HCT116 (cell line): Measurements from ENCODE around the gene B3GNT4. TPM values are rescaled to one million over a fixed set of nuclear protein-coding genes. Genes with fewer than 3 reads are reported as not detected.

Source experiments
- ATAC-seq: fragments of 200-7000 bp; cut with Tn5 transposase; 2 replicates; pipeline ENCODE4 v1.9.1; 2020; ENCODE audit warnings: mild to moderate bottlenecking, moderate library complexity
- BruUV-seq: library from RNA; stranded (reverse); fragments of 400-500 nt; replicated peaks from 2 replicates; lab custom pipeline; 2021; lab: Mats Ljungman, UMichigan
- CTCF ChIA-PET: fragments of 300-600 bp; sonication (Branson Sonifier 250); formaldehyde crosslinking; loops from one replicate; lab custom pipeline; 2021; ENCODE audit warnings: antibody characterized with exemption; lab: Charles Lee
- POLR2A ChIA-PET: fragments of 300-600, 350-600 bp; sonication (Branson Sonifier 250); formaldehyde crosslinking; loops from one replicate; lab custom pipeline; 2021; ENCODE audit warnings: antibody characterized with exemption; lab: Charles Lee
- RAD21 ChIA-PET, 2 experiments: fragments of 300-600 bp; sonication (Branson Sonifier 250); formaldehyde crosslinking; loops; one replicate each; lab custom pipeline; 2023; ENCODE audit warnings: low total read pairs in 2 of 2; ENCODE audit not compliant: uncharacterized antibody in 2 of 2, unreplicated experiment in 2 of 2, low non-redundant PET in 1 of 2; lab: Charles Lee
- DNase-seq: peaks from one replicate; pipeline ENCODE4 v3.0.0-alpha.2; 2010; ENCODE audit warnings: low read depth, low spot score
- H2AFZ ChIP-seq: fragments of 200-600 bp; shearing (Covaris generic), sonication (generic); 2 replicates; pipeline ENCODE4 v1.6.1; 2017; ENCODE audit warnings: low read depth, mixed run types, mixed read lengths, antibody characterized with exemption, low read length; ENCODE audit not compliant: poor library complexity, severe bottlenecking
- H3K27ac ChIP-seq: 2 replicates; pipeline ENCODE4 v1.5.1; 2012; ENCODE audit warnings: low read depth, low read length
- H3K27me3 ChIP-seq: fragments of 200-600 bp; sonication (generic); 2 replicates; pipeline ENCODE4 v1.6.1; 2016; ENCODE audit warnings: mixed run types, low read length, mixed read lengths; ENCODE audit not compliant: insufficient read depth
- H3K36me3 ChIP-seq, 2 experiments: fragments of 200-500 bp in 1 of 2; fragments of 200-600 bp in 1 of 2; sonication (Bioruptor generic) in 1 of 2; sonication (generic) in 1 of 2; 2 replicates each; pipeline versions ENCODE4 v1.5.1 to v1.6.1; 2014 to 2016; ENCODE audit warnings: low read length in 2 of 2, inconsistent platforms in 1 of 2, mixed read lengths in 1 of 2, mixed run types in 1 of 2; ENCODE audit not compliant: insufficient read depth in 2 of 2, control insufficient read depth in 1 of 2
- H3K4me1 ChIP-seq, 2 experiments: fragments of 200-600 bp in 1 of 2; sonication (generic) in 1 of 2; 2 replicates each; pipeline versions ENCODE4 v1.5.1 to v1.6.1; 2012 to 2017; ENCODE audit warnings: low read length in 2 of 2, inconsistent platforms in 1 of 2, mild to moderate bottlenecking in 1 of 2, mixed read lengths in 1 of 2, mixed run types in 1 of 2, moderate library complexity in 1 of 2; ENCODE audit not compliant: insufficient read depth in 2 of 2, control insufficient read depth in 1 of 2
- H3K4me2 ChIP-seq: fragments of 200-600 bp; sonication (generic); 2 replicates; pipeline ENCODE4 v1.6.1; 2017; ENCODE audit warnings: mixed run types, low read length, mixed read lengths
- H3K4me3 ChIP-seq, 2 experiments: fragments of 200-600 bp in 1 of 2; sonication (generic) in 1 of 2; replicated peaks in 1 of 2; 2 replicates each; pipeline ENCODE4 v1.5.1; 2011 to 2016; ENCODE audit warnings: low read length in 2 of 2, control low read depth in 1 of 2, low read depth in 1 of 2, mild to moderate bottlenecking in 1 of 2, mixed read lengths in 1 of 2, mixed run types in 1 of 2
- H3K79me2 ChIP-seq: fragments of 200-600 bp; sonication (generic); 2 replicates; pipeline ENCODE4 v1.6.1; 2017; ENCODE audit warnings: mild to moderate bottlenecking, mixed run types, low read length, moderate library complexity, mixed read lengths; ENCODE audit not compliant: insufficient read depth
- H3K9ac ChIP-seq: fragments of 200-600 bp; sonication (generic); 2 replicates; pipeline ENCODE4 v1.6.1; 2016; ENCODE audit warnings: low read length, mixed read lengths
- H3K9me2 ChIP-seq: fragments of 200-600 bp; sonication (generic), shearing (Covaris generic); 2 replicates; pipeline ENCODE4 v1.6.1; 2017; ENCODE audit warnings: mixed run types, mild to moderate bottlenecking, moderate library complexity; ENCODE audit not compliant: insufficient read depth
- H3K9me3 ChIP-seq, 2 experiments: fragments of 200-500 bp in 1 of 2; fragments of 200-600 bp in 1 of 2; sonication (Bioruptor generic) in 1 of 2; sonication (generic) in 1 of 2; 2 replicates each; pipeline ENCODE4 v1.6.1; 2014 to 2017; ENCODE audit warnings: low read length in 2 of 2, mixed read lengths in 2 of 2, inconsistent platforms in 1 of 2, low read depth in 1 of 2, mild to moderate bottlenecking in 1 of 2, mixed run types in 1 of 2, moderate library complexity in 1 of 2; ENCODE audit not compliant: control insufficient read depth in 1 of 2, insufficient read depth in 1 of 2
- H4K20me1 ChIP-seq: fragments of 200-600 bp; sonication (generic), shearing (Covaris generic); 2 replicates; pipeline ENCODE4 v1.6.1; 2017; ENCODE audit warnings: mixed run types, mild to moderate bottlenecking, moderate library complexity; ENCODE audit not compliant: insufficient read depth
- CBX3 ChIP-seq: IDR thresholded peaks from 2 replicates; pipeline ENCODE4 v1.6.1; 2012; ENCODE audit warnings: low read depth
- ELF1 ChIP-seq: IDR thresholded peaks from 2 replicates; pipeline ENCODE4 v1.6.1; 2012; ENCODE audit warnings: low read depth, borderline replicate concordance
- EZH2phosphoT487 ChIP-seq: fragments of 200-600 bp; IDR thresholded peaks from 2 replicates; pipeline ENCODE4 v1.6.1; 2018; ENCODE audit warnings: antibody characterized with exemption, borderline replicate concordance
- FOSL1 ChIP-seq: IDR thresholded peaks from 2 replicates; pipeline ENCODE4 v1.6.1; 2012; ENCODE audit warnings: low read depth
- JUND ChIP-seq: IDR thresholded peaks from 2 replicates; pipeline ENCODE4 v1.6.1; 2012
- POLR2AphosphoS5 ChIP-seq: IDR thresholded peaks from 2 replicates; pipeline ENCODE4 v1.6.1; 2011; ENCODE audit warnings: mild to moderate bottlenecking, low read depth, low read length, moderate library complexity
- RAD21 ChIP-seq: IDR thresholded peaks from 2 replicates; pipeline ENCODE4 v1.6.1; 2012; ENCODE audit warnings: low read depth, mild to moderate bottlenecking
- SIN3A ChIP-seq: IDR thresholded peaks from 2 replicates; pipeline ENCODE4 v1.6.1; 2012; ENCODE audit warnings: low read depth
- SP1 ChIP-seq: IDR thresholded peaks from 2 replicates; pipeline ENCODE4 v1.6.1; 2012; ENCODE audit warnings: low read depth
- TCF7L2 ChIP-seq: IDR thresholded peaks from 2 replicates; pipeline ENCODE4 v1.7.0; 2011; ENCODE audit warnings: borderline replicate concordance, inconsistent platforms; ENCODE audit not compliant: insufficient read depth, insufficient read length; ENCODE audit errors: extremely low read depth
- ZNF274 ChIP-seq: fragments of 200-500 bp; sonication (Bioruptor generic); IDR thresholded peaks from 2 replicates; pipeline ENCODE4 v1.6.1; 2014; ENCODE audit warnings: mild to moderate bottlenecking, low read depth, low read length, inconsistent platforms
- intact Hi-C: fragments of 100-400 bp; cut with micrococcal nuclease; formaldehyde crosslinking; loops from 2 replicates; pipeline ENCODE4 v1.10.0; 2022
- total RNA-seq: library from RNA; stranded (reverse); gene quantifications from one replicate; pipeline ENCODE4 v1.2.1, GENCODE V29; 2021; ENCODE audit not compliant: unreplicated experiment
- TF ChIP-seq, protein P1 (sequence below): IDR thresholded peaks from 2 replicates; pipeline ENCODE4 v1.6.1; 2011; ENCODE audit warnings: mild to moderate bottlenecking, low read length, moderate library complexity; ENCODE audit not compliant: insufficient replicate concordance; ENCODE audit errors: extremely low read depth
- TF ChIP-seq, protein P2 (sequence below): IDR thresholded peaks from 2 replicates; pipeline ENCODE4 v1.6.1; 2012
- TF ChIP-seq, protein P3 (sequence below), 3 experiments: fragments of 200-600 bp in 1 of 3; sonication (generic) in 1 of 3; IDR thresholded peaks in 2 of 3; conservative IDR thresholded peaks in 1 of 3; 2 replicates each; pipeline ENCODE4 v1.5.1; 2012 to 2017; ENCODE audit warnings: low read depth in 2 of 3, low read length in 2 of 3, antibody characterized with exemption in 1 of 3, borderline replicate concordance in 1 of 3, control low read depth in 1 of 3, mild to moderate bottlenecking in 1 of 3, mixed read lengths in 1 of 3, mixed run types in 1 of 3, moderate library complexity in 1 of 3; ENCODE audit not compliant: insufficient read depth in 1 of 3
- TF ChIP-seq, protein P4 (sequence below): IDR thresholded peaks from 2 replicates; pipeline ENCODE4 v1.6.1; 2012; ENCODE audit warnings: low read depth

Gene B3GNT4
- total RNA-seq, 1 experiment from 2014 or later, result 7.1 TPM

DNA sequence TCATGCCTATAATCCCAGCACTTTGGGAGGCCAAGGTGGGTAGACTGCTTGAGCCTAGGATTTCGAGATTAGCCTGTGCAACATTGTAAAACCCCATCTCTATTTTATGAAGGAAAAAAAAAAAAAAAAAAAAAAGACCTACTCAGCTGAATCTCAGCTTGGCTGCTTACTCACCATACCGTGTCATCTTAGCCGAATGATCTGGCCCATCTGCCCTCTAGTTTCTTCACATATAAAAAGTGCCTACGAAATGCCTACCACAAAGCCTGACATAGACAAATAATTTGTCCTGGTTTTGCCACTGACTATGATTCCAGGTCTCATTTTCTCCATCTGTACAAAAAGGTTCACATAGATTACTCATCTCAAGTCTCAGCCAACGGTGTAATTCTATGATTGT lies 12.3 kb downstream of the B3GNT4 start:
- no peak for TF ChIP-seq EZH2phosphoT487
- TF ChIP-seq ELF1, result no peak
- TF ChIP-seq FOSL1, result no peak
- no peak for TF ChIP-seq SIN3A
- TF ChIP-seq, protein P1, sequence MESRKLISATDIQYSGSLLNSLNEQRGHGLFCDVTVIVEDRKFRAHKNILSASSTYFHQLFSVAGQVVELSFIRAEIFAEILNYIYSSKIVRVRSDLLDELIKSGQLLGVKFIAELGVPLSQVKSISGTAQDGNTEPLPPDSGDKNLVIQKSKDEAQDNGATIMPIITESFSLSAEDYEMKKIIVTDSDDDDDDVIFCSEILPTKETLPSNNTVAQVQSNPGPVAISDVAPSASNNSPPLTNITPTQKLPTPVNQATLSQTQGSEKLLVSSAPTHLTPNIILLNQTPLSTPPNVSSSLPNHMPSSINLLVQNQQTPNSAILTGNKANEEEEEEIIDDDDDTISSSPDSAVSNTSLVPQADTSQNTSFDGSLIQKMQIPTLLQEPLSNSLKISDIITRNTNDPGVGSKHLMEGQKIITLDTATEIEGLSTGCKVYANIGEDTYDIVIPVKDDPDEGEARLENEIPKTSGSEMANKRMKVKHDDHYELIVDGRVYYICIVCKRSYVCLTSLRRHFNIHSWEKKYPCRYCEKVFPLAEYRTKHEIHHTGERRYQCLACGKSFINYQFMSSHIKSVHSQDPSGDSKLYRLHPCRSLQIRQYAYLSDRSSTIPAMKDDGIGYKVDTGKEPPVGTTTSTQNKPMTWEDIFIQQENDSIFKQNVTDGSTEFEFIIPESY, result no peak
- TF ChIP-seq, protein P2, sequence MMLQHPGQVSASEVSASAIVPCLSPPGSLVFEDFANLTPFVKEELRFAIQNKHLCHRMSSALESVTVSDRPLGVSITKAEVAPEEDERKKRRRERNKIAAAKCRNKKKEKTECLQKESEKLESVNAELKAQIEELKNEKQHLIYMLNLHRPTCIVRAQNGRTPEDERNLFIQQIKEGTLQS, result no peak
- no peak for TF ChIP-seq SP1
- no peak for TF ChIP-seq RAD21
- no peak for TF ChIP-seq POLR2AphosphoS5
- no peak for TF ChIP-seq CBX3
- TF ChIP-seq TCF7L2, result no peak
- TF ChIP-seq, protein P3, sequence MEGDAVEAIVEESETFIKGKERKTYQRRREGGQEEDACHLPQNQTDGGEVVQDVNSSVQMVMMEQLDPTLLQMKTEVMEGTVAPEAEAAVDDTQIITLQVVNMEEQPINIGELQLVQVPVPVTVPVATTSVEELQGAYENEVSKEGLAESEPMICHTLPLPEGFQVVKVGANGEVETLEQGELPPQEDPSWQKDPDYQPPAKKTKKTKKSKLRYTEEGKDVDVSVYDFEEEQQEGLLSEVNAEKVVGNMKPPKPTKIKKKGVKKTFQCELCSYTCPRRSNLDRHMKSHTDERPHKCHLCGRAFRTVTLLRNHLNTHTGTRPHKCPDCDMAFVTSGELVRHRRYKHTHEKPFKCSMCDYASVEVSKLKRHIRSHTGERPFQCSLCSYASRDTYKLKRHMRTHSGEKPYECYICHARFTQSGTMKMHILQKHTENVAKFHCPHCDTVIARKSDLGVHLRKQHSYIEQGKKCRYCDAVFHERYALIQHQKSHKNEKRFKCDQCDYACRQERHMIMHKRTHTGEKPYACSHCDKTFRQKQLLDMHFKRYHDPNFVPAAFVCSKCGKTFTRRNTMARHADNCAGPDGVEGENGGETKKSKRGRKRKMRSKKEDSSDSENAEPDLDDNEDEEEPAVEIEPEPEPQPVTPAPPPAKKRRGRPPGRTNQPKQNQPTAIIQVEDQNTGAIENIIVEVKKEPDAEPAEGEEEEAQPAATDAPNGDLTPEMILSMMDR (IDR thresholded peaks at IDR 0.05 in 2 of 3, conservative IDR thresholded peaks at IDR 0.05 in 1 of 3; ENCODE audit: borderline replicate concordance in 1 of 3, insufficient read depth in 1 of 3, low read depth in 2 of 3, low read length in 2 of 3), result no peak
- TF ChIP-seq, protein P4, sequence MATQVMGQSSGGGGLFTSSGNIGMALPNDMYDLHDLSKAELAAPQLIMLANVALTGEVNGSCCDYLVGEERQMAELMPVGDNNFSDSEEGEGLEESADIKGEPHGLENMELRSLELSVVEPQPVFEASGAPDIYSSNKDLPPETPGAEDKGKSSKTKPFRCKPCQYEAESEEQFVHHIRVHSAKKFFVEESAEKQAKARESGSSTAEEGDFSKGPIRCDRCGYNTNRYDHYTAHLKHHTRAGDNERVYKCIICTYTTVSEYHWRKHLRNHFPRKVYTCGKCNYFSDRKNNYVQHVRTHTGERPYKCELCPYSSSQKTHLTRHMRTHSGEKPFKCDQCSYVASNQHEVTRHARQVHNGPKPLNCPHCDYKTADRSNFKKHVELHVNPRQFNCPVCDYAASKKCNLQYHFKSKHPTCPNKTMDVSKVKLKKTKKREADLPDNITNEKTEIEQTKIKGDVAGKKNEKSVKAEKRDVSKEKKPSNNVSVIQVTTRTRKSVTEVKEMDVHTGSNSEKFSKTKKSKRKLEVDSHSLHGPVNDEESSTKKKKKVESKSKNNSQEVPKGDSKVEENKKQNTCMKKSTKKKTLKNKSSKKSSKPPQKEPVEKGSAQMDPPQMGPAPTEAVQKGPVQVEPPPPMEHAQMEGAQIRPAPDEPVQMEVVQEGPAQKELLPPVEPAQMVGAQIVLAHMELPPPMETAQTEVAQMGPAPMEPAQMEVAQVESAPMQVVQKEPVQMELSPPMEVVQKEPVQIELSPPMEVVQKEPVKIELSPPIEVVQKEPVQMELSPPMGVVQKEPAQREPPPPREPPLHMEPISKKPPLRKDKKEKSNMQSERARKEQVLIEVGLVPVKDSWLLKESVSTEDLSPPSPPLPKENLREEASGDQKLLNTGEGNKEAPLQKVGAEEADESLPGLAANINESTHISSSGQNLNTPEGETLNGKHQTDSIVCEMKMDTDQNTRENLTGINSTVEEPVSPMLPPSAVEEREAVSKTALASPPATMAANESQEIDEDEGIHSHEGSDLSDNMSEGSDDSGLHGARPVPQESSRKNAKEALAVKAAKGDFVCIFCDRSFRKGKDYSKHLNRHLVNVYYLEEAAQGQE, result no peak
- no peak for TF ChIP-seq JUND
- no peak for TF ChIP-seq ZNF274
- H3K36me3 ChIP-seq, result peaks cover 40 to 48% of the 10 kb centered on the region in 2 experiments
- H4K20me1 ChIP-seq, result no peaks in the 10 kb centered on the region
- H3K27me3 ChIP-seq, result no peaks in the 10 kb centered on the region
- ChIA-PET POLR2A (no interaction called here), RAD21 (no interaction called here), CTCF (interaction anchor here (0.6 kb wide), 1 partner anchor 25 kb away, joined by 3 read pairs; no protein-coding TSS in a partner anchor)
- intact Hi-C loops, result no loop called here
- no peaks in the 10 kb centered on the region for H3K4me1 ChIP-seq
- DNase-seq (no peak), ATAC-seq (no peak; the same call in 1 of the 2 replicates)
- H3K9me2 ChIP-seq, result no peaks in the 10 kb centered on the region
- H3K79me2 ChIP-seq, result peaks cover 40% of the 10 kb centered on the region
- H3K4me2 ChIP-seq, result no peak overlapping the region
- H3K9ac ChIP-seq, result no peak overlapping the region
- H3K9me3 ChIP-seq, result no peaks in the 10 kb centered on the region
- H3K27ac ChIP-seq, result no peak overlapping the region
- H3K4me3 ChIP-seq, result no peak overlapping the region
- H2AFZ ChIP-seq, result no peak overlapping the region
- no TSS peak for BruUV-seq
